ENCODE results near the gene TPM3.
"Not testable (repeated sequence)": the region's sequence is repeated elsewhere in the genome, so short reads cannot be mapped to it uniquely, and the experiment has no call there.

DNA sequence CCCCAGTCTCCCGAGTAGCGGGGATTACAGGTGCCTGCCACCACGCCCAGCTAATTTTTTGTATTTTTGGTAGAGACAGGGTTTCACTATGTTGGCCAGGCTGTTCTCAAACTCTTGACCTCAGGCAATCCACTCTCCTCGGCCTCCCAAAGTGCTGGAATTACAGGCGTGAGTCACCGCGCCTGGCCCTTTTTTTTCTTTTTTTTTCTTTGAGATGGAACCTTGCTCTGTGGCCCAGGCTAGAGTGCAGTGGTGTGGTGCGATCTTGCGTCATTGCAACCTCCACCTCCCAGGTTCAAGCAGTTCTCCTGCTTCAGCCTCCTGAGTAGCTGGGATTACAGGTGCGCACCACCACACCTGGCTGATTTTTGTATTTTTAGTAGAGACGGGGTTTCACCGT, 41.2 kb upstream of the TPM3 start:
- TF ChIP-seq, protein P1, sequence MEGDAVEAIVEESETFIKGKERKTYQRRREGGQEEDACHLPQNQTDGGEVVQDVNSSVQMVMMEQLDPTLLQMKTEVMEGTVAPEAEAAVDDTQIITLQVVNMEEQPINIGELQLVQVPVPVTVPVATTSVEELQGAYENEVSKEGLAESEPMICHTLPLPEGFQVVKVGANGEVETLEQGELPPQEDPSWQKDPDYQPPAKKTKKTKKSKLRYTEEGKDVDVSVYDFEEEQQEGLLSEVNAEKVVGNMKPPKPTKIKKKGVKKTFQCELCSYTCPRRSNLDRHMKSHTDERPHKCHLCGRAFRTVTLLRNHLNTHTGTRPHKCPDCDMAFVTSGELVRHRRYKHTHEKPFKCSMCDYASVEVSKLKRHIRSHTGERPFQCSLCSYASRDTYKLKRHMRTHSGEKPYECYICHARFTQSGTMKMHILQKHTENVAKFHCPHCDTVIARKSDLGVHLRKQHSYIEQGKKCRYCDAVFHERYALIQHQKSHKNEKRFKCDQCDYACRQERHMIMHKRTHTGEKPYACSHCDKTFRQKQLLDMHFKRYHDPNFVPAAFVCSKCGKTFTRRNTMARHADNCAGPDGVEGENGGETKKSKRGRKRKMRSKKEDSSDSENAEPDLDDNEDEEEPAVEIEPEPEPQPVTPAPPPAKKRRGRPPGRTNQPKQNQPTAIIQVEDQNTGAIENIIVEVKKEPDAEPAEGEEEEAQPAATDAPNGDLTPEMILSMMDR (IDR thresholded peaks at IDR 0.05) = not testable (repeated sequence)
- not testable (repeated sequence) for TF ChIP-seq POLR2A (IDR thresholded peaks at IDR 0.05)

Data from vagina (tissue), 2 donors.